GM19193 (cell line): ENCODE measurements around the gene PRUNE2.

ENCODE experiments used
- POLR2A ChIP-seq: IDR thresholded peaks from 4 replicates; pipeline ENCODE4 v1.6.1; 2011; ENCODE audit not compliant: insufficient read depth, insufficient read length; ENCODE audit errors: extremely low read depth

Gene PRUNE2

DNA sequence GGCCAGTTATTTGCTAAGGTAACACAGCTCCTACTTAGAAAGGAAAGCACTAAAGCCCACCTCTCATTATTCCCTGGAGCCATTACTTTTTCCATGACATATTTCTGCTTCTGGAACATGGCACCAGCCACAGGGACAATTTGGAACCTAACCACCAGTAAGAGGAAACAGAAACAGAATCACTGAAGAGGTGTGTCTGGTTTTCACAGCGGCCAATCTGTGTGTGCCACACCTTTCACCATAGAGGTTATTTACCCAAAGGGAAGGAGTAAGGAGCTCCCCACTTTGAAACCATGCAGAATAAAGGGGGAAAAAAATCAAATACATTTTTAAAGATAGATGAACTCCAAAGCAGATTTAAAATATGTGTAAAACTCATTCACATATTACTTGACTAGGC is 21.1 kb downstream of the PRUNE2 start:
- TF ChIP-seq POLR2A = no peak

DNA sequence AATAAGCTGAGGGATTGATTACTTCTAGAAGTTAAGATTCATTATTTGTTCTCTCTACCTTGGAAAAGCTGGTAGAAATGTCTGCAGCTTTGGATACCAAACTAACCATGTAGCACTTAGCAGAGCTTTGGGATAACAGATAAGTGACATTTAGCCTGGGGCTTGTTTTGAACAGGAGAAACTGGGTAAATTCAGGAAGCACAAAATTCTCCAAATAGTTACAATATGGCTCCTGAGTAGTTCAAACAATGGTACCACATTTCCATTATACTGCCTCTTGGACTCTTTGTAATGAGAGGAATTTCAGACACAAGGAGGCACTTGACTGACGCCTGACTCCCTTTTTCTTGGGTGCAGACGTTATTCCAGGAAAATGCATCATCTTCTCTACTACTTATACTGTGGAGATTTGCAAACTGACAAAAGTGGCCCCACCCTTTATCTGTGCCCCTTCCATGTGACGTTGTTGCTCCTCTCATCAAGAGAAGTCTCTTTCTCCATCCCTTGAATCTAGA is 22.5 kb downstream of the PRUNE2 start:
- TF ChIP-seq POLR2A = no peak

DNA sequence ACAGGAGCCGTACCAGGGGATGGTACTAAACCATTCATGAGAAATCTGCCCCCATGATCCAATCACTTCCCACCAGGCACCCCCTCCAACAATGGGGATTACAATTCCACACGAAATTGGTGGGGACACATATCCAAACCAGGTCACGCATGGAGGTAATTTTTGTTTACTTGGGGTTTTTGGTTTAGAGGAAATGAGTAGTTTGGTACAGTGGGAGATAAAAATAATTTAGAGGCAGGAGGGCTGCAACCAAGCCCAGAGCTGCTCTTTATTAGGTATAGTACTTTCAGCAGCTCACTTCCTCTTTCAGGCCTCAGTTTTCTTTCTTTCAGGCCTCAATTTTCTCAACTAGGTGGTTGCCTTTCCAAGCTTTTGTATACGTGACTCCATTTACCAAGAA is 23.2 kb downstream of the PRUNE2 start:
- no peak for TF ChIP-seq POLR2A

DNA sequence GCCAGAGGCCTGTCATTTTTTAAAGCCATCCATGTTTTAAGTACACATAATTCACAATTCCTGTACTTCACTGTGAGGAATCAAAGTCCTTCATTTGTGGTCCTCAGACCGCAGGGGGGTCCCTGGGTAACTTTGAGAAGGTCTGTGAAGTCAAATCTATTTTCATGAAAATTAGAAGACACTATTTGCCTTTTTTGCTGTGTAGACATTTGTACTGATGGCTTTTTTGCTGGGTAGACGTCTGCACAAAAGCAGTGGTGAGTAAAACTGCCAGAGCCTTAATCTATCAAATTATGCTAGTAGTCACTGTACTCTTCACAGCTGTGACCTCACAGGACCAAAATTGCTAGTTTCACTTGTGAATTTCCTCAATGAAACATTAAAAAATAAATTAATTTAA is 25.7 kb downstream of the PRUNE2 start:
- no peak for TF ChIP-seq POLR2A

DNA sequence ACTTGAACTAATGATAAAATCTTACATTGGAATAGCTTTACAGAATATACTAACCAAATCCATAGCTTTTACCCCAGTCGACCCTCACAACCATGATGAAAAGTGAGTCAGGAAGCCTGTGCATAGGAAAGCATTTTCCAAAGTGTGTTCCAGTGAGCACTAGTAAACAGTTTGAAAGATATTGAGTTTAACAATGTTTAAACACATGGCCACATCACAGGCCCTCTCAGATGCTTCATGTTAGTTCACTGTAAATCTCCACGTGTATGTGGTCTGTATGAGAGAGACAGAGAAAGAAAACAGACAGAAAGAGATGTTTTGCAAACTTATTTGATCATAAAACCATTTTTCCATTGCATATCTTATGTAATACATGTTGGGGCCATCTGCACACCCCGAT is 27.0 kb downstream of the PRUNE2 start:
- no peak for TF ChIP-seq POLR2A

DNA sequence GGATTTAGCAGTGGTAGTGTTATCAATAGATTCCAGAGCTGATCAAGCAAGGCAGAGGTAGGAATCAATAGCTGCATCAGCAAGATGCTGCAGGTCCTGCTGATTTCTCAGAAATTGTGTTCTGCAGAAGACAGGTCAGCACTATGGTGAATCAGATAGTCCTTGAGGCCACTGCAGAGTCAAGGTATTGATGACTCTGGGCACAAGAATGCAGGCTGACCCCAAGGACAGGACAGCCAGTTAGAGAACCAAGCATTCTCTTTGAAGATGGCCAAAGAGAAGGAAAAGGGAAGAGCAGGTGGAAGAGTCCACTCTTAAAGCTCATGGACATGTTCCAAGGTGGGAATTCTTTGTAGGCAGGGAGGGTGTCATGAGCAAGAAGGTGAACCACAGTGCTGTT is 28.0 kb downstream of the PRUNE2 start:
- TF ChIP-seq POLR2A = no peak

DNA sequence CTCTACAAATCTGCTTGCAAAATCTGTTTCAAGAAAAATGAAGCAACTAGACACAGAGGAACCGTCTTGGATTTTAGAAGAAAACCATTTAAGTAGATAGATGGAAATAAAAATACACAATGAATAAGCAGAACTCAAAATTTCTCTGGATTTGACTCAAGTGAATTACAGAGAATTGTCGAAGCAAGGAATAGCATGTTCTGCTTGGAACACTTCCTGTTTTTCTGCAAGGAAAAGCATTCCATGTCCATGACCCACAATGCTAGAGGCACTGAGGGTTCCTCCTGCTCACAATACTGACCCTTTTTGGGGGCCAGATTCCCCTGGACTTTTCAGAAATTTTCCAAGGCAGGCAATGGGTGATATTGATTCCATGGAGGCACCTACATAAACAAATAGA is 29.8 kb downstream of the PRUNE2 start:
- TF ChIP-seq POLR2A = no peak

DNA sequence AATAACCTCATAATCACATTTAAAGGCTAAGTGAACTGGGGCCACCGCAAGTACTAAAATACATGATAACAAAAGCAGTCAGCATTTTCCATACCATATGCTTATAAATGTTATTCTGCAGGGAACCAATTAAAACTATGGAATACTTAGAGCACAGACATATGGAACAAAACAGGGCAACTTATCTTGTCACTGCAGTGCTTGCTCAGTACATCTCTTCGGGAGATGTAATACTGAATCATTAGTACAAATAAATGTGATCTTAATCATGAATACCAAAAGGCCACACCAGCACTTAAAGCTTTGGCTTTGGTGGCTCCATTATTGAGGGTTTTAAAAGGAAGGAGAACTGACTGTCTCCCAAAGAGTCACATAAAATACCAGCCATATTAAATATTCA is 32.1 kb downstream of the PRUNE2 start:
- TF ChIP-seq POLR2A = no peak

DNA sequence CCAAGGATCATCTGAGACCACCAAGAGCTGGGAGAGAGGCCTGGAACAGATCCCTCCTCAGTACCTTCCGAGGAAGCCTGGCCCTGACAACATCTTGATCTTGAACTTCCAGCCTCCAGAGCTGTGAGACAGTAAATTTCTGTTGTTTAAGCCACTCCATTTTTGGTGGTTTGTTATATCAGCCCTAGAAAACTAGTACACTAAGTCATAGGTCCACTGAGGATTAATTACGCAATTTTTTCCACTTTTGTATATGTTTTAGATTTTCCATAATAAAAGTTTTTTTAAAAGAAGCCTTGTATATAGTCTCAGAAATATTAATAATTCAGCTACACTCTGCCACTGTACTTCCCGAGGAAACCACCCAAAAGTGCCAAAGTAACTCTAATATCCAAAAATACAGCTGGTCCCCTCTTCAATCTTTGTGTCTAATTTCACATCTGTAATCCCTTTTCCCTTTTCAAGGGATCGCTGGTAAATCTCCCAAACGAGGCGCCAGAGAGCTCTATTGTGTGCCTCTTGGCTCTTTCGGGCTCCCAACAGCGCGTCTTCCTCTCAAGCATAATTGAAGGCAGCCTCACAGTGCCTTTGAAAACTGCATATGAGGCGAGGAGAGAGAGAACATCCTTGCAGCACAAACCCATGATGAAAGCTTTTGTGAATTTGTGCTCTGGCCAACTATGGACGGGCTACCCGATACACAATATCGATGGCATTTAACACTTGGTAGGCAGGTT is 32.7 kb downstream of the PRUNE2 start:
- TF ChIP-seq POLR2A = no peak

DNA sequence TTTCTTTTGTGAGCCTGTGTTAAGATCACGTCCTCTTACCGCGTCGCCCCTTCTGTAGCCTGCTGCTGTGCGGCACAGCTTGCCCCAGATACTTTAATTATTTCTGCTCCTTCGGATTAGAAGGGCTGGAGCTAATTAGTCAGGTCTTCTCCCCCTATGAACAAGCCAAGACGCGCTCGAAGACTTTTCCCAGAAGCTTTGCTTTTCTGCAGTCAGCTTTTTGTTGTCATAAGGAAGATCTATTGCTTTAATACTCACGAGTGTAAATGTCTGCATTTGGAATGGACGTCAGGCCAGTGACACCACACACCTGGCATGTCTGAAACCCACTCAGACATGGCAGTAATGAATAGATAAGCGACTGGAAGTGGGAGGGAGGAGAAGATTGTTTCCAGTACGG is 37.0 kb downstream of the PRUNE2 start:
- no peak for TF ChIP-seq POLR2A

DNA sequence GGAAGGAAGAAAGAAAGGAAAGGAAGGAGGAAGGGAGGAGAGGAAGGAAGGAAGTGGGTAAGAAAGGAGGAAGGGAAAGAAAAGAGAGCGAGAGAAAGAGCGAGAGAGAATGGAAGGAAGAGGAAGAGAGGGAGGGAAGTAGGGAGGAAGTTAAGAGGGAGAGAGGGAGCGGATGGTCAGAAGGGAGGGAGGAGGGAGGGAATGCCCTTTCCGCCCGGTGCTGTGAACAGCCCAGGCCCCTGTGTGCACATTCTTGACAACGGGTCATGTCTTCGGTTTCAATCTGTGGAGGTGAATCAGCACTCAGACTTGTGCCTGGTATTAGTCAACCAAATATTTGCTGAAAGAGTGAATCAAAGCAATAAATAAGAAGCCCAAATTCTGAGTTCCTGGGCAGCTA is 39.2 kb downstream of the PRUNE2 start:
- TF ChIP-seq POLR2A = no peak

DNA sequence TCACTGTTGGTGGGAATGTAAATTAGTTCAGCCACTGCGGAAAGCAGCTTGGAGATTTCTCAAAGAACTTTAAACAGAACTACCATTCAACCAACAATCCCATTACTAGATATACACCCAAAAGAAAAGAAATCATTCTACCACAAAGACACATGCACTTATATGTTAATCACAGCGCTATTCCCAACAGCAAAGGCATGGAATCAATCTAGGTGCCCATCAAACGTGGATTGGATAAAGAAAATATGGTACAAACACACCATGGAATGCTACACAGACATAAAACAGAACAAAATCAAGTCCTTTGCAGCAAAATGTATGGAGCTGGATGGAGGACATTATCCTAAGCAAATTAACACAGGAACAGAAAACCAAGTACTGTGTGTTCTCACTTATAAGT is 42.1 kb downstream of the PRUNE2 start:
- no peak for TF ChIP-seq POLR2A

DNA sequence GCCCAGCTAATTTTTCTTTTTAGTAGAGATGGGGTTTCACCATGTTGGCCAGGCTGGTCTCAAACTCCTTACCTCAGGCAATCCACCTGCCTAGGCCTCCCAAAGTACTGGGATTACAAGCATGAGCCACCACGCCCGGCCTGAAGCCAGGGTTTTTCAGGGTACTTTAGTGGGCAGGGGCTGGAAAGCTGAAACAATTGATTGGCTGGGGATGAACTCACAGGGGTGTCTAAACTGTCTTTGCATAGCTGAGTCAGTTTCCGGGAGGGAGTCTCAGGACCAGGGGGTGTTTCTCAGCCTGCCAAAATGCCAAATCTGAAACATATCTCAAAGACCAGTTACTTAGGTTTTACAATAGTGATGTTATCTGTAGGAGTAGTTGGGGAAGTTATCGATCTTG is 46.1 kb downstream of the PRUNE2 start:
- TF ChIP-seq POLR2A = no peak

DNA sequence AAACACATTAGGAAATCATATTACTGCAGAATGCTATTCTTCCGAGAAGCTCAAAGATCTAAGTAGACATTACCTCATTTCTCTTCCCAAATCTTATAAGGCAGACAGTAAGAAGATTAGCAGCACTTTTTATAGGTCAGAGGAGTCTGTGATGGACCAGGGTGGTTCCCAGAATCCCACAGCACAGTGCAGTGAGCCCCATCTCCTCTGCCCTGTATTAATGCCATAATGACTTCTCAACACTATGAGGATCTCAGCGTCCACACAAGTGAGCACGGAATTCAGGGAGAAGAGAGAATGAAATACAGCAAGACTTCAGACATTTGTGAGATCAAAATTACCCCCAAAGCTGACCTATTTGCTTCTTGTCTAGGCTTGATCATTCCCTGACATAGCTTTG is 49.9 kb downstream of the PRUNE2 start:
- no peak for TF ChIP-seq POLR2A

DNA sequence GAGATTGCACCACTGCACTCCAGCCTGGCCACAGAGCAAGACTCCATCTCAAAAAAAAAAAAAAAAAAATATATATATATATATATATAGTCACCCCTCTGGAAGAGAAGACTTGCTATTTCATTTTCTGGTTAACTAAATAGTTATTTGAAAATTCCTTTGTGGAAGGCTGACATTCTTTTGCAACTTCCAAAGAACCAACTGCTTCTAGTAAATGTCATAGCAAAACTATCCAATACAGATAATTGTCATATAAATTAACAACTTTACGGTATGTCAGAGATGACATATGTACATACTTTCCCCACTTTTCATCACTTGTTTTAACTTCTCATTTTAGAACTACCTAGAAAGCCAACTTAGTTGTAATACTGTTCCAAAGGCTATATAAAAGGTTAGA is 50.9 kb downstream of the PRUNE2 start:
- no peak for TF ChIP-seq POLR2A

DNA sequence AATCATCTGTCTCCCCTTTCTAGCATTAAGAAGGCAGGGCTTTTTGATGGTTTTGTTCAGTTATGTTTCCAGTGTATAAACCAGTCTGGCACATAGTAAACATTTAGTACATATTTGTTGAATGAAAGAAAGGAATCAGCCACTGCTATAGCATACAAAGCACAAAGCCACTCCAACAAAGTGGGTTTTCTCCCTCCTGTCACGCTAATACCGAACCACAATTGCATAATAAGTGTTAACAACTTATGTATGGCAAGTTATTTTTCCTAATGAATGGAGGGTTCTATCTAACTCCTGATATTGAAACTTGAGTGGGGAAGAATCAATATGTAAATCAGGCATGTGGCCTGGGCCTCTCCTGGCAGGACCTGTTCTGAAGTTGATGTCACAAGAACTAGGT is 53.9 kb downstream of the PRUNE2 start:
- TF ChIP-seq POLR2A = no peak

DNA sequence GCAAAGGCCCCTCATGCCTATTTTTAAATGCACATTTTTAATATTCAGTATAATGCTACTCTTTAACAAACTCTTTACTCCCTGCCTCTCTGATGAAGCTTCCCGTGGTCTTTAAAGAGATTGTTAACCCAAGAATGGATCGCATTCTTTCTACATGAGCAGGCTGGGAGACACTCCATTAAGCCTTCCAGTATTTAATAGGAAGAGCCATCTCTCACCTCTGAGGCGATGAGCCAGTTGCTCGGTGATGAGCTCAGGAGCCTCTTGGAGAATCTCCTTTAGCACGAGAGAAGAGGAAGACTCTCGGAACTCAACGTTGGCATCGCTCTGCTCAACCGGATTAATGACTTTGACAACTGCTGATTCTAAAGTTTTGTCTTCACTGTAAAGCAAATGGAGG is 59.6 kb downstream of the PRUNE2 start:
- no peak for TF ChIP-seq POLR2A
